Right forelimb (tissue), 1 donor: ENCODE results near the gene TRIM45.
A peak's percentile ranks its signal among the peaks of the same experiment; 100 is the strongest.
"Not testable (repeated sequence)": the region's sequence is repeated elsewhere in the genome, so short reads cannot be mapped to it uniquely, and the experiment has no call there.

Experiments used
- DNase-seq: peaks from one replicate; pipeline ENCODE4 v3.0.0-alpha.2; 2018

TRIM45 gene, protein sequence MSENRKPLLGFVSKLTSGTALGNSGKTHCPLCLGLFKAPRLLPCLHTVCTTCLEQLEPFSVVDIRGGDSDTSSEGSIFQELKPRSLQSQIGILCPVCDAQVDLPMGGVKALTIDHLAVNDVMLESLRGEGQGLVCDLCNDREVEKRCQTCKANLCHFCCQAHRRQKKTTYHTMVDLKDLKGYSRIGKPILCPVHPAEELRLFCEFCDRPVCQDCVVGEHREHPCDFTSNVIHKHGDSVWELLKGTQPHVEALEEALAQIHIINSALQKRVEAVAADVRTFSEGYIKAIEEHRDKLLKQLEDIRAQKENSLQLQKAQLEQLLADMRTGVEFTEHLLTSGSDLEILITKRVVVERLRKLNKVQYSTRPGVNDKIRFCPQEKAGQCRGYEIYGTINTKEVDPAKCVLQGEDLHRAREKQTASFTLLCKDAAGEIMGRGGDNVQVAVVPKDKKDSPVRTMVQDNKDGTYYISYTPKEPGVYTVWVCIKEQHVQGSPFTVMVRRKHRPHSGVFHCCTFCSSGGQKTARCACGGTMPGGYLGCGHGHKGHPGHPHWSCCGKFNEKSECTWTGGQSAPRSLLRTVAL

DNA sequence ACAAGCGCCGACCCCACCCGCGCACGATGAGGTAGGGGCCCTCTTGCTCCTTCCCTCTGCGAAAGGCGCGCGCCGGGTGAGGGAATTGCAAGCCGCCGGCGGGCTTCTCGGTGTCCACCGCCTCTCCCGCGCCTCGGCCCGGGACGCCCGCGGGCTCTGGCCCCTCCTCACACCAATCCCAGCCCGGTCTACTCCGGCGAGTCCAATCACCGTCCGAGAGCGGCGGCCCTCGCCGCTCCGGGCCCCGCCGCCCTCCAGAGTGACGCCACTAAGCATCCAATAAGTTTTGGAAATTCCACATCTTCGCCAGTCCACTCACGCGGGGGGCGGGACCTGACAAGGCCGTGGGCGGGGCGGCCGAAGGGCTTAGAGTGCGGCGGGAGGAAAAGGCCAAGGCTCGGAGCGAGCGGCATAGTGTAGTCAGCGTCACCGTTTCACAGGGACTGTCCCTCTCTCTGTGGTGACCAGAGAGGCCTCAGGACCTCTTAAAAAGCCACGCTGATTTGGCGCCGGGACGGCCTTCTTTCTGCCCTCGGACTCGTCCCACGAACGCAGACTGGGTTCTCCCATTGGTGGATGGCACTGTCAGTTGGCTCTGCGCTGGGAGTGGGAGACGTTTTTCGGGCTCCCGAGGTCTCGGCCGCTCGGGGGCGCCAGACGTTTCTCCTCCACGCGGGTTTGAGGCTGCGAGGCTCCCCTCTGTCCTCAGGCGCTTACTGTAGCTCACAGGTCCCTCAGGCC, at the start of gene TRIM45:
TRIM45 (minus strand) TSS at position 161 of the 741 bp plus-strand sequence. CDS start 548 bp downstream, outside the sequence.
- DNase-seq = peak; percentile 98

DNA sequence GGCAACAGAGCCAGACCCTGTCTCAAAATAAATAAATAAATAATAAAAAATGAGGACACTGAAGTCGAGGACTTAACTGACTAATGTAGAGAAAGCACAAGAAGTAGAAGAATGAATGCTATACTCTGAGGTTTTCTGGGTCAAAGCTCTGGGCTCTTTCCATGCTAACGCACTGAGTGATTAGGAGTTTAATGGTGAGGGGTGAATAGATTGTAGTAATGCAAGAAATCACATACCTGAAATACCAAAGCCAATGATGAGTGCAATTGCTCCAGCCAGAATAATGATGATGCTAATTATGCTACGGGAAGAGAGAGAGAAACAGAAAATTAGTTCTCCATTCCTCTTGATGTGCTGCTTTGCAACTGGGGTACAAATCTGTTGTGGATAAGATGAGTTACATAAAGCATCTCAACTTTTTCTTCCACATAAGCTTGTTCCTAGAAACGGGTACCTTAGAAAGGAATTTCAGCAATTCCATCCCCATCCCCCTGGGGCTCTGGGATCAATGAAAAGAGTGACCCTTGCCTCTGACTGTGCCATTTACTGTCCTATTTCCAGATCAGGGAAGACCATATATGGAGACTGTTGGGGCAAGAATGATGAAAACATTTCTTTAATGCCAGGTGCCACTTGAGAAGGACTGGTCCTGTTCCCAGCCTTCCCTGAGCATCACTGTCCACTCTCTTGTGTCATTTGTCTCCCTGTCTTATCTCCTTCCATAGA, 48.5 kb upstream of the TRIM45 start:
- DNase-seq = no peak

DNA sequence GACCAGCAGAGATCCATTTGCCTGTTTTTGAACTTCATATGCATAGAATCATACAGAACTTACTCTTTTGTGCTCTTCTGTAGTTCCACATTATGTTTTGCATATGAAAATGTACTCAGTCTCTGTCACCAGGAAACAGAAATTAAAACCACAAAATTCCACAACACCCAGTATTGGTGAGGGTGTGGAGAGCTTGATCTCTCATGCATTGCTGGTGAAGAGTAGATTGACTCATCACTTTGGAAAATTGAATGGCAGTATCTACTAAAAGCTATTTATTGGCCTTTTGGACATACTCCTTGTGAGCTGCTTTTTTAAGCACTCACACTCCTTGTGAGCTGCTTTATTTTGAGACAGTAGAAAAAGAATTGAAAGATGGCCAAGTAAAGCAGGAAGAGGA, 45.9 kb upstream of the TRIM45 start:
- no peak for DNase-seq

DNA sequence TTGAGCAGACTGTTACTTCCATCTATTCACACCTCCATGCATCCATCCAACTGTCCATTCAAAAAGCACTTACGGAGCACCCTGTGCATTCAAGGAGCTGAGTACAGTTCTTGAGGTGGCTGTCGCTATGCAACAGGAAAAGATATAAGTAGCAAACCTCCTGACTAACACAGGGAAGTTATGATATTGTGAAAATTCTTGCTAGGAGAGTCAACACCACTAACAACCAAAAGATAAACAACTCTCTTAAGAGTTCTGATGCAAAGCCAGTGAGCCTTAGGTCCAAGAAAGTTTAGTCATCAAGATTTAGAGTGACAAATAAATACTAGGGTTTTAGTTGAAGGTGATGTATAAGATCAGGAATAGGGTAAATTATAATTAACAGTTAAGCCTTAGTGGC, 44.5 kb upstream of the TRIM45 start:
- no peak for DNase-seq

- no peak for DNase-seq
Measured at GRCh38 chr1:117164209-117164608, 42.7 kb upstream of the TRIM45 start.

GRCh38 chr1:117162816-117163215, 41.3 kb upstream of the TRIM45 start:
- DNase-seq = no peak

- no peak for DNase-seq
Measured at GRCh38 chr1:117161887-117162286, 40.3 kb upstream of the TRIM45 start.

DNA sequence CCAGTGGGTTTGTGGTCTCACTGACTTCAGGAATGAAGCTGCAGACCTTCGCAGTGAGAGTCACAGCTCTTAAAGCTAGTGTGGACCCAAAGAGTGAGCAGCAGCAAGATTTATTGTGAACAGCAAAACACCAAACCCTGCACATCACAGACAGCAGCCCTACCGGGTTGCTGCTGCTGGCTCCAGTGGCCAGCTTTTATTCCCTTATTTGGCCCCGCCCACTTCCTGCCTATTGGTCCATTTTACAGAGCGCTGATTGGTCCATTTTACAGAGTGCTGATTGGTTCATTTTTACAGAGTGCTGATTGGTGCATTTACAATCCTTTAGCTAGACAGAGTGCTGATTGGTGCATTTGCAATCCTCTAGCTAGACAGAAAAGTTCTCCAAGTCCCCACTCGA, 29.8 kb upstream of the TRIM45 start:
- DNase-seq = not testable (repeated sequence)

DNA sequence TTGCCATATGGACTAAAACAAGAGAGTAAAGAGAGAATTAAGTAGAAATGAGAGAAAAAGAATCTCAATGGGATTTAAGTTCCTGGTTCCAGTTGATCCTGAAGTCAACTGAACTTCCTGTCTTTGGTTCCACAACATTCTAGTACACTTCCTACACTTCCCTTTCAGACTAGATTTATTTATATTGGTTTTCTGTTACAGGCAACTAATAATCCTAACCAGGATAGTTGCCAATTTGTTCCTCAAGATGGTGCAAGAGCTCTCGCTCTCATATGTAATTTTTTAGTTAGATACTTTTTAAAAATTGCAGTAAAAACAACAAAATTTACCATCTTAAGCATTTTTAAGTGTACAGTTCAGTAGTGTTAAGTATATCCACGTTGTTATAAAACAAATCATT, 28.8 kb upstream of the TRIM45 start:
- no peak for DNase-seq

GRCh38 chr1:117147856-117148588, 26.5 kb upstream of the TRIM45 start:
- no peak for DNase-seq

- DNase-seq = no peak
Measured at GRCh38 chr1:117147341-117147831, 25.8 kb upstream of the TRIM45 start.

- DNase-seq = no peak
Measured at GRCh38 chr1:117146575-117147340, 25.2 kb upstream of the TRIM45 start.

GRCh38 chr1:117146072-117146471, 24.5 kb upstream of the TRIM45 start:
- no peak for DNase-seq

DNA sequence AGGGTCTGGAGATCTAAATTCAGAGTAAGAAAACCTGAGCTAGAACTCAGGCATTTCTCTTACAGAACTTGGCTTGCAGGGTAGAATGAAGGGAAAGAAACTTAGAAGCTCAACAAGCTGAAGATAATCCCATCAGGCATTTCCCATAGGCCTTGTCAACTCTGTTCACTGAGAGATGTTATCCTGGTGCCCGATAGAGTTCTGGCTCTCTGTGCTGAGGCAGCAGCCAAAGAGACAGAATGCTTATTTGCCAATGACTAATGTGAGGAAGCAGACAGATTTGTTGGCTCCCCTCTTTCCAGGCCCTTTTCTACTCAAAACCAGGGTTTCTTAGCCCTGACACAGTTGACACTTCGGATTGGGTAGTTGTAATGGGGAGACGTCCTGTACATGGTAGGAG, 22.3 kb upstream of the TRIM45 start:
- no peak for DNase-seq

GRCh38 chr1:117143172-117143571, 21.6 kb upstream of the TRIM45 start:
- no peak for DNase-seq

- DNase-seq = no peak
Measured at GRCh38 chr1:117142200-117142599, 20.7 kb upstream of the TRIM45 start.

- no peak for DNase-seq
Measured at GRCh38 chr1:117138561-117138960, 17.0 kb upstream of the TRIM45 start.

- DNase-seq = no peak
Measured at GRCh38 chr1:117138106-117138505, 16.6 kb upstream of the TRIM45 start.

DNA sequence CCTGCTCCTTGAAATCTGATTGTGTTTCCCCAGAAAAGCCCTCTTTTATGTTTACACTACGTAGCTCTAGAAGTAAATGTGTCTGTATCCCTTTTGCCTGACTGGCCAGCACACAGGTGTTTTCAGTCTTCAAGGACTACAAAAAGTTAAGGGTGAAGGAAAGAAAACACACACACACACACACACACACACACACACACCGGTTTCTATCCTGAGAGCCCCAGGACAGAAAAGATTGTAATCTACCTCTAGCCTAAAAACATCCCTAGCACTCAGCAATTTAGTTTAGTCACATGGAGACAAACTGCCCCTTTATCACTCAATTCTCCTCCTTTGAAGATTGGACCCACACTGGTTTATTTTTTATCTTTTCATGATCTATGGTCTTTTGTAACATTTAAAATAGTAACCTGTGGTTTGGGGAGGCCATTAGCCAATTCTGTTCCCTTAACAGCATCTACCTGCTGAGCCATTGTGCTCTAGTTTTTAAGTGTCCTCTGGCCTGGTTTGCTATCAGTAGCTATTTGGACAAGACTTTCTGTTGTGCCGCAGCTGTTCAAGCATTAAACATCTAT, 15.8 kb upstream of the TRIM45 start:
- DNase-seq = no peak

- no peak for DNase-seq
Measured at GRCh38 chr1:117136749-117137148, 15.2 kb upstream of the TRIM45 start.

DNA sequence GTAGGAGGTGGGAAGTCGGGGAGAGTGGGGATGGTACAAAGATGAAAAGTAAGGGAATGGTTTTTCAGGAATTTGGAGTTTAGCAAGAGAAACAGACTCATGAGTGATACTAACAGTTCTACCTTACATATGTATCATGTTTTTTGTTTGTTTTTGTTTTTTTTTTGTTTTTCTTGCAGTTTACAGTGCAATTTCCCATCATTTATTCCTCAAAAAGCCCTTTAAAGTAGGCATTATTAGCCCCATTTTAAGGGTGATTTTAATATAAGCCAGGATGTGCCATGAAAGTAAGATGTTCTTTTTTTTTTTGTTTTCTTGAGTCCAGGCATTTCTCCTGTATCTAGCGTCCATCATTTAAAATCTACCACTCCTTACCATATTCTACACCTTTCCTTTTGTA, 13.8 kb upstream of the TRIM45 start:
- DNase-seq = no peak
